Adrenal gland (tissue), 12 donors: ENCODE data around the gene UBN1. TPM values are rescaled to one million over a fixed set of nuclear protein-coding genes. Genes with fewer than 3 reads are reported as not detected.

ENCODE experiments used
- DNase-seq, 7 donors: peaks; one replicate each; pipeline ENCODE4 v3.0.0-alpha.2; 2019 to 2020
- H3K27ac ChIP-seq, 5 donors: fragments of 200-600 bp; sonication (generic) in 4 of 5; 1 replicate in 3 of 5; 2 replicates in 2 of 5; pipeline versions ENCODE4 v1.5.1 to v1.8.0; 2016 to 2020; ENCODE audit warnings: mild to moderate bottlenecking in 1 of 5
- H3K27me3 ChIP-seq: fragments of 200-600 bp; 2 replicates; pipeline ENCODE4 v1.8.0; 2021
- H3K36me3 ChIP-seq, 2 donors: fragments of 200-600 bp; replicated peaks in 1 of 2; 1 replicate in 1 of 2; 2 replicates in 1 of 2; pipeline versions ENCODE4 v1.5.1 to v1.8.0; 2018 to 2022
- H3K4me1 ChIP-seq, 2 donors: fragments of 200-600 bp; replicated peaks in 1 of 2; 1 replicate in 1 of 2; 2 replicates in 1 of 2; pipeline versions ENCODE4 v1.5.1 to v1.8.0; 2018 to 2021
- H3K4me3 ChIP-seq, 4 donors: fragments of 200-600 bp; sonication (generic) in 3 of 4; one replicate each; pipeline ENCODE4 v1.5.1; 2016 to 2018
- H3K9me3 ChIP-seq, 3 donors: fragments of 200-600 bp; sonication (generic) in 1 of 3; replicated peaks in 1 of 3; 1 replicate in 2 of 3; 2 replicates in 1 of 3; pipeline versions ENCODE4 v1.5.1 to v1.8.0; 2016 to 2021
- CTCF ChIP-seq, 6 experiments: fragments of 450-650 bp in 4 of 6; fragments of 200-600 bp in 2 of 6; sonication (generic) in 1 of 6; IDR thresholded peaks; 1 replicate in 5 of 6; 2 replicates in 1 of 6; pipeline versions ENCODE4 v1.5.1 to v1.8.0; 2016 to 2021; ENCODE audit warnings: antibody characterized with exemption in 6 of 6, mild to moderate bottlenecking in 2 of 6, moderate library complexity in 1 of 6
- POLR2A ChIP-seq, 2 donors: fragments of 450-650 bp; IDR thresholded peaks; one replicate each; pipeline ENCODE4 v1.6.1; 2017; ENCODE audit warnings: antibody characterized with exemption in 2 of 2, mild to moderate bottlenecking in 2 of 2, moderate library complexity in 1 of 2
- whole genome bisulfite sequencing, 4 donors: extraction: QIAGEN DNeasy Blood & Tissue Kit in 2 of 4; methylation state at CpG; one replicate each; pipeline versions ENCODE4 v1.1.5 to v1.1.7; 2013 to 2017; 5-methylcytosine and 5-hydroxymethylcytosine counted together
- intact Hi-C, 2 donors: fragments of 100-400 bp; cut with DNase I; formaldehyde crosslinking; loops; one replicate each; pipeline versions ENCODE4 v1.14.1 to v1.15.0; 2022 to 2023
- polyA plus RNA-seq, 3 donors: library from polyadenylated mRNA; stranded (reverse); fragments of 200-250 nt in 2 of 3; fragments of 350-450 nt in 1 of 3; fragmentation: Illumina TruSeq in 1 of 3; extraction: RNeasy Lipid Tissue Mini Kit (QIAGEN cat#74804) in 1 of 3; gene quantifications; one replicate each; pipeline ENCODE4 v1.2.3, GENCODE V29; 2013 to 2014
- total RNA-seq, 9 donors: library from RNA; depleted of rRNA in 4 of 9; stranded (reverse); fragments of >200 nt in 4 of 9; fragments of 120-200 nt in 1 of 9; fragmentation: NEBNext Ultra II Directional in 1 of 9; extraction: Animal tissue kit (Norgen Biotek cat#: 25700) in 1 of 9; gene quantifications; one replicate each; pipeline versions ENCODE4 v1.1.0 to v1.2.4, GENCODE V29; 2013 to 2023
- donor health status: healthy with polysubstance abuse.
- donor health status: Bipolar disorder and iron deficiency.
- donor health status: DM: yes; HTN: yes; CAD: no.
- donor health status: DM: no; HTN: no; CAD: no.
- donor health status: DM: no; HTN: no; CAD: no.
- donor health status: DM: yes; HTN: yes; CAD: no.

The UBN1 gene
- total and polyA plus RNA-seq, 12 donors: 5.9 to 60.8 (median 28.4) TPM

- WGBS, 4 donors: 0% methylated on average over 3 to 70 of the region's 70 CpGs; no CpG with 5 or more reads in 1 of the 4 donors
- intact Hi-C loops: no loop called here
- Histone ChIP-seq H3K4me1 (peaks cover 28 to 45% of the 10 kb centered on the region in 2 donors), H3K4me3 (peak within 1 kb of the TSS; percentile 43 to 92 (median 76)), H3K9me3 (no peaks in the 10 kb centered on the region), H3K36me3 (peaks cover 0 to 40% of the 10 kb centered on the region in 2 donors), H3K27ac (peak within 1 kb of the TSS; percentile 69 to 98 (median 80)), H3K27me3 (no peaks in the 10 kb centered on the region)
- DNase-seq: peak; percentile 83 to 96 (median 91)
- TF ChIP-seq CTCF (IDR thresholded peaks at IDR 0.05): no peak
- TF ChIP-seq POLR2A (IDR thresholded peaks at IDR 0.05): peak; percentile 14 to 76
Observed at GRCh38 chr16:4801962-4802658, 45.2 kb upstream of the UBN1 start, which contains the start of gene ROGDI. ROGDI (minus strand) TSS chr16:4802633; CDS start chr16:4802571, 62 bp downstream.

- Histone ChIP-seq H3K27ac (peak overlapping the region; percentile 69 to 98 (median 80)), H3K9me3 (no peaks in the 10 kb centered on the region), H3K4me3 (peak overlapping the region; percentile 43 to 92 (median 76)), H3K4me1 (peaks cover 28 to 45% of the 10 kb centered on the region in 2 donors), H3K27me3 (no peaks in the 10 kb centered on the region), H3K36me3 (peaks cover 0 to 40% of the 10 kb centered on the region in 2 donors)
- peak; percentile 93 to 96 (median 94) for DNase-seq
- peak in 3 of 6 experiments; percentile 32 to 57 (median 42) for TF ChIP-seq CTCF (IDR thresholded peaks at IDR 0.05)
- TF ChIP-seq POLR2A (IDR thresholded peaks at IDR 0.05): no peak
- 0 to 1% (median 0%) methylated on average over 18 to 59 of the region's 59 CpGs for WGBS, 4 donors
- intact Hi-C loops: no loop called here
Observed at GRCh38 chr16:4802659-4803287, 44.5 kb upstream of the UBN1 start.

- Histone ChIP-seq H3K36me3 (peaks cover 0 to 40% of the 10 kb centered on the region in 2 donors), H3K27me3 (no peaks in the 10 kb centered on the region), H3K4me1 (peaks cover 28 to 45% of the 10 kb centered on the region in 2 donors), H3K9me3 (no peaks in the 10 kb centered on the region), H3K27ac (peak overlapping the region in 2 of 5 donors; percentile 89 to 98), H3K4me3 (peak overlapping the region in 1 of 4 donors; percentile 86)
- DNase-seq: no peak
- WGBS, 4 donors: 42 to 54% (median 46%) methylated on average over 8 of the region's 8 CpGs
- TF ChIP-seq POLR2A (IDR thresholded peaks at IDR 0.05) (no peak), CTCF (IDR thresholded peaks at IDR 0.05) (no peak)
- intact Hi-C loops: no loop called here
Observed at GRCh38 chr16:4803401-4803844, 43.9 kb upstream of the UBN1 start.
